ENCODE results near the gene CLCA4. TPM values are rescaled to one million over a fixed set of nuclear protein-coding genes. Genes with fewer than 3 reads are reported as not detected.
A peak's percentile ranks its signal among the peaks of the same experiment; 100 is the strongest.

Gene CLCA4
- total and polyA plus RNA-seq, 10 of the 15 experiments (the other 5 are each of a cell fraction or from before 2014, with no cell fraction given): 0.01 to 0.08 TPM; not detected in 8

DNA sequence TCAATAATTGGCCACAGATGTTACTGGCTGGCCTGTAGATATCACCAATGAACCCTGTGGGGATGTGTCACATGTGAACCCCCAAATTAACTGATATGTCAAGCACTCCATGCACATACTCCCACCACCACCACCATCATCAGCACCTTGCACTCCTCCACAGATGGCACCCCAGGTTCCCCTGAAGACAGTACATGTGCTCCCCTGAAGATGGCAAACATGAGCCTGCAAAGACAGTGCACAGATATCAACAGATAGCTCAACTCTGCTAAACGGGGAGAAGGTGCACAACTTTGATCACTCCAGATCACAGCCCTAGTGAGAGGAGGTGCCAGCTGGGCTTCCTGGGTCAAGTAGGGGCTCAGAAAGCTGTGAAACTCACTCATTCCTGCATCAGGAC lies 74.4 kb downstream of the CLCA4 start:
- ChIA-PET RAD21 (ENCODE audit: unreplicated experiment) (no interaction called here), CTCF (interaction anchor here (0.8 to 1.6 kb wide), 3 partner anchors 122 to 133 kb away, joined by 3 to 6 read pairs (median 4); no protein-coding TSS in a partner anchor), SMC1A (ENCODE audit: uncharacterized antibody, unreplicated experiment) (interaction anchor here (0.6 kb wide), 1 partner anchor 1436 kb away, joined by 4 read pairs; no protein-coding TSS in a partner anchor), POLR2A (no interaction called here)
- peak; percentile 51 for ATAC-seq
- in situ Hi-C loops (cut with MboI): no loop called here
- BruUV-seq (replicated peaks): no TSS peak
- H2AFZ ChIP-seq (ENCODE audit: control insufficient read depth, low read depth, low read length): no peak overlapping the region
- no peak overlapping the region for H3K4me2 ChIP-seq (ENCODE audit: control insufficient read depth, insufficient read depth)
- no peak for DNase-seq (ENCODE audit: low read depth, low spot score)
- H3K79me2 ChIP-seq (ENCODE audit: control insufficient read depth, insufficient read depth, low read length): no peaks in the 10 kb centered on the region
- 6% methylated on average over 1 of the region's 1 CpG for WGBS (ENCODE audit: insufficient coverage, insufficient replicate concordance, low lambda C conversion rate, missing lambda C conversion rate)
- H3K4me1 ChIP-seq (ENCODE audit: control insufficient read depth, insufficient read depth, low read length): 0 out of 2 replicates have a peak, but pooled peaks cover 5% of the 10 kb centered on the region
- intact Hi-C loops (cut with micrococcal nuclease; ENCODE audit: unreplicated experiment): no loop called here
- H3K27ac ChIP-seq (ENCODE audit: control insufficient read depth, insufficient read depth): no peak overlapping the region
- no peaks in the 10 kb centered on the region for H4K20me1 ChIP-seq (ENCODE audit: control insufficient read depth, insufficient read depth)
- H3K4me3 ChIP-seq: no peak overlapping the region
- no peaks in the 10 kb centered on the region; a peak in 1 of 4 replicates for H3K27me3 ChIP-seq (replicated peaks in 1 of 2; ENCODE audit: control insufficient read depth in 2 of 2, insufficient read depth in 2 of 2, low read length in 1 of 2)
- TF ChIP-seq, protein P1, sequence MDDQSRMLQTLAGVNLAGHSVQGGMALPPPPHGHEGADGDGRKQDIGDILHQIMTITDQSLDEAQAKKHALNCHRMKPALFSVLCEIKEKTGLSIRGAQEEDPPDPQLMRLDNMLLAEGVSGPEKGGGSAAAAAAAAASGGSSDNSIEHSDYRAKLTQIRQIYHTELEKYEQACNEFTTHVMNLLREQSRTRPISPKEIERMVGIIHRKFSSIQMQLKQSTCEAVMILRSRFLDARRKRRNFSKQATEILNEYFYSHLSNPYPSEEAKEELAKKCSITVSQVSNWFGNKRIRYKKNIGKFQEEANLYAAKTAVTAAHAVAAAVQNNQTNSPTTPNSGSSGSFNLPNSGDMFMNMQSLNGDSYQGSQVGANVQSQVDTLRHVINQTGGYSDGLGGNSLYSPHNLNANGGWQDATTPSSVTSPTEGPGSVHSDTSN (IDR thresholded peaks at IDR 0.05; ENCODE audit: insufficient replicate concordance, low read depth, low read length): no peak
- TF ChIP-seq SREBF2 (IDR thresholded peaks at IDR 0.05; ENCODE audit: low read length): no peak
- TF ChIP-seq RAD21 (IDR thresholded peaks at IDR 0.05; ENCODE audit: insufficient read depth, low read depth, low read length): 0 out of 2 replicates have a peak, but pooled peaks have one; percentile 4
- TF ChIP-seq, protein P2, sequence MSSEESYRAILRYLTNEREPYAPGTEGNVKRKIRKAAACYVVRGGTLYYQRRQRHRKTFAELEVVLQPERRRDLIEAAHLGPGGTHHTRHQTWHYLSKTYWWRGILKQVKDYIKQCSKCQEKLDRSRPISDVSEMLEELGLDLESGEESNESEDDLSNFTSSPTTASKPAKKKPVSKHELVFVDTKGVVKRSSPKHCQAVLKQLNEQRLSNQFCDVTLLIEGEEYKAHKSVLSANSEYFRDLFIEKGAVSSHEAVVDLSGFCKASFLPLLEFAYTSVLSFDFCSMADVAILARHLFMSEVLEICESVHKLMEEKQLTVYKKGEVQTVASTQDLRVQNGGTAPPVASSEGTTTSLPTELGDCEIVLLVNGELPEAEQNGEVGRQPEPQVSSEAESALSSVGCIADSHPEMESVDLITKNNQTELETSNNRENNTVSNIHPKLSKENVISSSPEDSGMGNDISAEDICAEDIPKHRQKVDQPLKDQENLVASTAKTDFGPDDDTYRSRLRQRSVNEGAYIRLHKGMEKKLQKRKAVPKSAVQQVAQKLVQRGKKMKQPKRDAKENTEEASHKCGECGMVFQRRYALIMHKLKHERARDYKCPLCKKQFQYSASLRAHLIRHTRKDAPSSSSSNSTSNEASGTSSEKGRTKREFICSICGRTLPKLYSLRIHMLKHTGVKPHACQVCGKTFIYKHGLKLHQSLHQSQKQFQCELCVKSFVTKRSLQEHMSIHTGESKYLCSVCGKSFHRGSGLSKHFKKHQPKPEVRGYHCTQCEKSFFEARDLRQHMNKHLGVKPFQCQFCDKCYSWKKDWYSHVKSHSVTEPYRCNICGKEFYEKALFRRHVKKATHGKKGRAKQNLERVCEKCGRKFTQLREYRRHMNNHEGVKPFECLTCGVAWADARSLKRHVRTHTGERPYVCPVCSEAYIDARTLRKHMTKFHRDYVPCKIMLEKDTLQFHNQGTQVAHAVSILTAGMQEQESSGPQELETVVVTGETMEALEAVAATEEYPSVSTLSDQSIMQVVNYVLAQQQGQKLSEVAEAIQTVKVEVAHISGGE (CRISPR knock-in tag; IDR thresholded peaks at IDR 0.05): no peak
- 0 out of 6 replicates have a peak, but pooled peaks of 1 of the 3 experiments have one; percentile 6 for TF ChIP-seq CTCF (IDR thresholded peaks at IDR 0.05 in 2 of 3, conservative IDR thresholded peaks at IDR 0.05 in 1 of 3; ENCODE audit: control insufficient read depth in 2 of 3, extremely low read depth in 1 of 3, insufficient read depth in 1 of 3, low read depth in 3 of 3, low read length in 3 of 3)
- no peaks in the 10 kb centered on the region for H3K36me3 ChIP-seq (ENCODE audit: control insufficient read depth in 2 of 2, insufficient read depth in 2 of 2, low read length in 1 of 2)
- H3K9me3 ChIP-seq (replicated peaks; ENCODE audit: control insufficient read depth, insufficient read depth, low read length): no peaks in the 10 kb centered on the region; the same call in 1 of the 3 replicates
- H3K9ac ChIP-seq (ENCODE audit: control insufficient read depth, insufficient read depth, low read length): no peak overlapping the region
- no peak for FAIRE-seq

Other genes with a start within 250 kb of the CLCA4 start
- 12.2 and 19.9 TPM in 2 replicates for gene ODF2L, start 150.8 kb upstream of the CLCA4 start, total RNA-seq (2014; rRNA removed)
- 29.5 and 31.2 TPM in 2 replicates for gene ODF2L, start 150.8 kb upstream of the CLCA4 start, total RNA-seq (2014; rRNA removed; fragmentation: Illumina TruSeq; extraction: Trizol)
- 16.6 and 17.1 TPM in 2 replicates for gene ODF2L, start 150.8 kb upstream of the CLCA4 start, total RNA-seq (2021)
- 10.4 and 25.3 TPM in 2 replicates for gene ODF2L, start 150.8 kb upstream of the CLCA4 start, polyA plus RNA-seq (2011; rRNA removed)
- 22.8 and 41.0 TPM in 2 replicates for gene ODF2L, start 150.8 kb upstream of the CLCA4 start, polyA plus RNA-seq (2014; fragmentation: Illumina TruSeq; extraction: Trizol)
- gene ODF2L, start 150.8 kb upstream of the CLCA4 start, polyA plus RNA-seq (2014; fragmentation: Nextera tagmentation; extraction: Ambion mirVana): 10 to 100 TPM; 20.0 to 25.9 TPM
- gene ODF2L, start 150.8 kb upstream of the CLCA4 start, polyA plus RNA-seq (2014; rRNA removed): 13.5 and 13.6 TPM in 2 replicates
- gene ODF2L, start 150.8 kb upstream of the CLCA4 start, polyA plus RNA-seq (2016; fragmentation: Nextera tagmentation; extraction: Ambion mirVana): 10 to 100 TPM; 13.7 to 20.1 TPM
- gene CLCA2, start 122.9 kb upstream of the CLCA4 start, total RNA-seq (2014; rRNA removed): not detected in 2 replicates
- 0.05 TPM in 1 of 2 replicates, not detected in the other for gene CLCA2, start 122.9 kb upstream of the CLCA4 start, total RNA-seq (2014; rRNA removed; fragmentation: Illumina TruSeq; extraction: Trizol)
- not detected in 2 replicates for gene CLCA2, start 122.9 kb upstream of the CLCA4 start, total RNA-seq (2021)
- 0.15 TPM in 1 of 2 replicates, not detected in the other for gene CLCA2, start 122.9 kb upstream of the CLCA4 start, polyA plus RNA-seq (2011; rRNA removed)
- gene CLCA2, start 122.9 kb upstream of the CLCA4 start, polyA plus RNA-seq (2014; fragmentation: Illumina TruSeq; extraction: Trizol): 0.01 TPM in 1 of 2 replicates, not detected in the other
- under 1 TPM in 1 of 2 experiments, not detected in 1; 0.02 TPM for gene CLCA2, start 122.9 kb upstream of the CLCA4 start, polyA plus RNA-seq (2014; fragmentation: Nextera tagmentation; extraction: Ambion mirVana)
- not detected in 2 replicates for gene CLCA2, start 122.9 kb upstream of the CLCA4 start, polyA plus RNA-seq (2014; rRNA removed)
- gene CLCA2, start 122.9 kb upstream of the CLCA4 start, polyA plus RNA-seq (2016; fragmentation: Nextera tagmentation; extraction: Ambion mirVana): under 1 TPM in 1 of 2 experiments, not detected in 1; 0.20 TPM
- not detected in 2 replicates for gene CLCA1, start 78.2 kb upstream of the CLCA4 start, total RNA-seq (2014; rRNA removed)
- gene CLCA1, start 78.2 kb upstream of the CLCA4 start, total RNA-seq (2014; rRNA removed; fragmentation: Illumina TruSeq; extraction: Trizol): not detected in 2 replicates
- gene CLCA1, start 78.2 kb upstream of the CLCA4 start, total RNA-seq (2021): 0.13 and 0.27 TPM in 2 replicates
- gene CLCA1, start 78.2 kb upstream of the CLCA4 start, polyA plus RNA-seq (2011; rRNA removed): not detected in 2 replicates
- gene CLCA1, start 78.2 kb upstream of the CLCA4 start, polyA plus RNA-seq (2014; fragmentation: Illumina TruSeq; extraction: Trizol): not detected in 2 replicates
- not detected for gene CLCA1, start 78.2 kb upstream of the CLCA4 start, polyA plus RNA-seq (2014; fragmentation: Nextera tagmentation; extraction: Ambion mirVana)
- not detected in 2 replicates for gene CLCA1, start 78.2 kb upstream of the CLCA4 start, polyA plus RNA-seq (2014; rRNA removed)
- gene CLCA1, start 78.2 kb upstream of the CLCA4 start, polyA plus RNA-seq (2016; fragmentation: Nextera tagmentation; extraction: Ambion mirVana): not detected
- gene SH3GLB1, start 157.5 kb downstream of the CLCA4 start, total RNA-seq (2014; rRNA removed): 18.0 and 22.5 TPM in 2 replicates
- gene SH3GLB1, start 157.5 kb downstream of the CLCA4 start, total RNA-seq (2014; rRNA removed; fragmentation: Illumina TruSeq; extraction: Trizol): 38.0 and 38.2 TPM in 2 replicates
- gene SH3GLB1, start 157.5 kb downstream of the CLCA4 start, total RNA-seq (2021): 44.5 and 45.6 TPM in 2 replicates
- gene SH3GLB1, start 157.5 kb downstream of the CLCA4 start, polyA plus RNA-seq (2011; rRNA removed): 34.7 and 45.3 TPM in 2 replicates
- 49.9 and 57.3 TPM in 2 replicates for gene SH3GLB1, start 157.5 kb downstream of the CLCA4 start, polyA plus RNA-seq (2014; fragmentation: Illumina TruSeq; extraction: Trizol)
- 10 to 100 TPM; 19.8 to 20.2 TPM for gene SH3GLB1, start 157.5 kb downstream of the CLCA4 start, polyA plus RNA-seq (2014; fragmentation: Nextera tagmentation; extraction: Ambion mirVana)
- 28.6 and 33.4 TPM in 2 replicates for gene SH3GLB1, start 157.5 kb downstream of the CLCA4 start, polyA plus RNA-seq (2014; rRNA removed)
- 10 to 100 TPM; 57.2 to 59.0 TPM for gene SH3GLB1, start 157.5 kb downstream of the CLCA4 start, polyA plus RNA-seq (2016; fragmentation: Nextera tagmentation; extraction: Ambion mirVana)

Data from GM12878 (cell line).